GM21390 (cell line): ENCODE data around the gene SERPINE3.

Source experiments
- ATAC-seq: cut with Tn5 transposase; IDR thresholded peaks from one replicate; pipeline ENCODE4 v1.9.1; 2021; ENCODE audit not compliant: unreplicated experiment

Gene SERPINE3

GRCh38 chr13:51339354-51339753 lies at the start of gene SERPINE3:
TSS of gene SERPINE3 (plus strand) at chr13:51339691. CDS start at chr13:51341092, 1,401 bp downstream.
- no peak for ATAC-seq

- ATAC-seq, result no peak
Measured at GRCh38 chr13:51291341-51291740, 48.1 kb upstream of the SERPINE3 start.

GRCh38 chr13:51292000-51292565 lies 47.4 kb upstream of the SERPINE3 start:
- ATAC-seq, result no peak

- ATAC-seq, result no peak
Measured at GRCh38 chr13:51297556-51297955, 41.9 kb upstream of the SERPINE3 start.

GRCh38 chr13:51298812-51299211 lies 40.7 kb upstream of the SERPINE3 start:
- no peak for ATAC-seq

DNA sequence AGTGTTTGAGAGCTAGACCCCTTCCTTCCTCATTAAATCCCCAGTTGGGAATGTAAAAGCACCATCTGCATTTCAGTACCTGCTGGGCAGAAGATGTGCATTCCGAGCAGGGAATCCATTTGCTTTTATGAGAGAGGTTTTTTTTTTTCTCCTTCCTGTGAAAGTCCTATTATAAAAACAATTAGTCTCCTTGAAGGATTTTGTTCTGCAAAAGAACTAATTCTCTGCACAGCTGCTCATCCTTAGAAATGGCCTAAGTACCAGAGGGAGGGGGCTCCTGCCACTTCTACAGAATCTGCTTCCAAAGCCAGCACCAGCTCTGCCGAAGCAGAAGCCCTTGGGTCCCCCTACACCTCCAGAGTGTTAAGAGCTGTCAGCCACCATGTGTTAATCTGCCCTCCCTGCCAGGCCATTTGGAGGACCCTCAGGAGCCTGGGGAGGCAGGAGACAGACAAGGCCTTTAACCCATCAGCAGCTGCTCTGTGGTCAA lies 36.4 kb upstream of the SERPINE3 start:
- no peak for ATAC-seq

DNA sequence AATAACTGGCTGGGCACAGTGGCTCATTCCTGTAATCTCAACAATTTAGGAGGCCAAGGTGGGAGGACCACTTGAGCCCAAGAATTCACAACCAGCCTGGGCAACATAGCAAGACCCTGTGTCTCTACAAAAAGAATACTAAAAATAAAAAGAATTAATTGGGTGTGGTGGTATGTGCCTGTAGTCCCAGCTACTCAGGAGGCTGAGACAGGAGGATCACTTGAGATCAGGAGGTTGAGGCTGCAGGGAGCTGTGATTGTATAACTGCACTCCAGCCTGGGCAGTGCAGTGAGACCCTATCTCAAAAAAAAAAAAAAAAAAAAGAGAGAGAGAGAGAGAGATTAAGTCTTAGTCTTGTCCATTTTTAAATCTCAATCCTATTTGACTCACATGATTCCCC lies 35.6 kb upstream of the SERPINE3 start:
- no peak for ATAC-seq

DNA sequence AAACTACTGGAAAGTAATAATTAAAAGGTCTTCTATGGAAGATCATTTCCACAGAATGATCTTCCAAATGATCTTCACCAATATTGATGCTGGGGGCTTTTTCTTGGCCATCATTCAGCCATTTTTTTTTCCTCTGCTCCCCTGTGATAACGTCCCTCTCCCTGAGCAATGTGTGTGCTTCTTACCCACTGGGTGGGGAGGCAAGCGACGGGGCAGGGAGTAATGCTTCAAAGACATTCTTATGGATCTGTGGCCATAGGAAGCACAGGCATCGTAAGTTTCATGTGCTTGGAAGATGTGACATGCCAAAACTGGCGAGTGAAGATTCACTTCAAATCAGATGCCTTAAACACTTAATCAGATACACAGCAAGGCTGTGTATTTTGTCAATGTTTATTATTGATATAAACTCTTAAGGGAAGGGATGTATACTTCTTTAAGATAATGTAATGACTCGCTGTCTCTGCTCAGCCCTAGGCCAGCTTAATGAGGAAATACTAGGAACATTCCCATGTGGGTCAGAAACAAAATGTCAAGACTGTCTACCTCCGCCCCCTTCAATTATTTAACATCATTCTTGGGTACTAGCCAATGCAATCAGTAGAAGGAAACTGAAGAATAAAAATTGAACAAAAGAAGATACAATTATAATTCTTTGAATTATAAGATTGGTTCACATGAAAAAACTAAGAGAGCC lies 34.1 kb upstream of the SERPINE3 start:
- ATAC-seq, result no peak

DNA sequence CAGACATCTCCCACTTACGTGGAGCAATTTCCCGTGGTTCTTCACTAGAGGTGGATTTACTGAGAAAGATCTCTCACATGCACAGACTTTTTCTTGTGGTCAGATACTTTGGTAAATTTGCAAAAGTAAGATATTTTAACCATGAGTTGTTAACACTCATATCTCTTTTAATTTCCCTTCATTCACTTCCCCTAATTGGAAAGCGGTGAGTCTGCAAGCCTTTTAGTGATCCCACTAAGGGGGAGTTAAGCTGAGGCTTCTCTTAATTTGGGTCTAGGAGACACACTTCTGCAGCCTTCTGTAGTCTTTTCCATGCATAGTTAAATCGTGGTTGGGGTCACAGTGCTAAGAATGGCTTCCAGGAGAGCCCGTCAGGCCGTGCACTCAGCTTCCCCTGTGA lies 30.7 kb upstream of the SERPINE3 start:
- no peak for ATAC-seq

- no peak for ATAC-seq
Measured at GRCh38 chr13:51311231-51311630, 28.3 kb upstream of the SERPINE3 start.

DNA sequence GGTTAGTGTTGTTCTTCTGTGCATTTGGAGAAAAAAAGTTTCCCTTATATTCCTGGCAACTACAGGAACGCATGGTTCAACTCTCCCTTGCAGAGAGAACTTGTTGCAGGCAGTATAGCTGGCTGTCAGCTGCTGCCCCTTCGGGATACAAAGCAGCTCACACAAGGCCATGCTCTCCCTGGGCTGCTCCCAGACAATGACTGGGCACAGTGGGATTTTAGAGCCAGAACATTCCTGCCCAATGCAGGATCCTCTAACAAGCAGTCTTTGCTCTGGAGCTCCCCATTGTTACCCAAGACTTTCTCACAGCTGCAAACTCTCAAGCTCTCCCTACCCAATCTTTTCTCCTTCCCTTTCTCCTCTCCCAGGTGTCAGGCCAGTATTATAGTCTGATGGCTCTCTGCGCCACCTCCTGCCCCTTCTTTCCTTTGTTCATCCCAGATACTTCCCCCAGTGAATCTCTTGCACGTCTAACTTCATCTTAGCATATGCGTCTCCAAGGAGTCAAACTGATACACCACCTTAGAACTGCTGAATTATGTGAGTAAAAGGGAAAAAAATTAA lies 27.5 kb upstream of the SERPINE3 start:
- ATAC-seq, result no peak

DNA sequence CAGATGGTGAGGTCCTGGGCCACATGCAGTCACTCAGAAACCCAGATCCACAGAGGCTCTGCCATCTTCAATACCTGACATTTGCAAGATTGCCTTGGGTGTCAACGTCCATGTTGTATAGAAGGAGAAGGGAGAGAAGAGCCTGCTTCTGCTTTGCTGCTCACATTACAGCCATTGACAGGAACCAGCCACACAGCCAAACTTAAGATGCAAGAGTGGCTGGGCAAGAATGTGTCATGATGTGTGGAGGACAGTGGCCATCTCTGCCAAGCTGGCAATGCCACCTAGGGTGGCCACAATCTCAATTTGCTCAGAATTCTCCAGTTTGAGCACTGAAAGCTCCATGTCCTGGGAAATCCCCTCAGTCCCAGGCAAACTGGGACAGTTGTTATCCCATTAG lies 25.9 kb upstream of the SERPINE3 start:
- ATAC-seq, result no peak

- ATAC-seq, result no peak
Measured at GRCh38 chr13:51317262-51317661, 22.2 kb upstream of the SERPINE3 start.

DNA sequence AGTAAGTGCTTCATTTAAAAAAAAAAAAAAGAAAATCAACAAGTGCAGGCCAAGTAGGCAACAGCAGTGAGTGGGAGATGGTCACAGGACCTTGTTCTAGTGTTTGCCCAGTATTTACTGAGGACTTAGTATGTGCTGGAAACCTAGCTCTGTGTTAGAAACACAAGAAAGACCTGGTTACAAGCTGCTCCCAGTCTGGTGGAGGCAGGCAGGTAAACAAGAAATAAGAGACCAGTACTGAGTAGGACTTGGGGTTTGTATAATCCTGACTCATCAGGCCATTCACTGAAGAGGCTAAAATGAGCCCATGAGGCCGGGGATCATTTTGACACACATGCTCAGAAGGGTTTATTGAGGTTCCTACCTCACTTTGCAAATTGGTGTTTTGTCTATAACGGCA lies 21.5 kb upstream of the SERPINE3 start:
- no peak for ATAC-seq

DNA sequence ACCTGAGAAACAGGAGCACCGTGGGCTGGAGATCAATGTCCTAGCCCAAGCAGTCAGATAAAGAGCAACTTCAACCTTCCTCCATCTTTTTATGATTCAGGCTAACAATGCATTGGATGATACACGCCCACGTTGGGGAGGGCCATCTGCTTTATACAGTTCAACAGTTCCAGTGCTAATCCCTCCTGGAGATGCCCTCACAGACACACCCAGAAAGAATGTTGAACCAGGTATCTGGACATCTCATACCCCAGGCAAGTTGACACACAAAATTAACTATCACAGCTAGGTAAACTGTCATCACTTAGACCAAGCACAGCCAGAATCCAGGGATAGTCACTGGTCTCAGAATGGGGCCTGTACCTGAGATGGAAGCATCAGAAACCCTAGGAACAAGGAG lies 20.6 kb upstream of the SERPINE3 start:
- ATAC-seq, result no peak

- no peak for ATAC-seq
Measured at GRCh38 chr13:51321836-51322235, 17.7 kb upstream of the SERPINE3 start.

- ATAC-seq, result no peak
Measured at GRCh38 chr13:51322826-51323225, 16.7 kb upstream of the SERPINE3 start.

GRCh38 chr13:51323824-51324511 lies 15.5 kb upstream of the SERPINE3 start:
- ATAC-seq, result no peak

DNA sequence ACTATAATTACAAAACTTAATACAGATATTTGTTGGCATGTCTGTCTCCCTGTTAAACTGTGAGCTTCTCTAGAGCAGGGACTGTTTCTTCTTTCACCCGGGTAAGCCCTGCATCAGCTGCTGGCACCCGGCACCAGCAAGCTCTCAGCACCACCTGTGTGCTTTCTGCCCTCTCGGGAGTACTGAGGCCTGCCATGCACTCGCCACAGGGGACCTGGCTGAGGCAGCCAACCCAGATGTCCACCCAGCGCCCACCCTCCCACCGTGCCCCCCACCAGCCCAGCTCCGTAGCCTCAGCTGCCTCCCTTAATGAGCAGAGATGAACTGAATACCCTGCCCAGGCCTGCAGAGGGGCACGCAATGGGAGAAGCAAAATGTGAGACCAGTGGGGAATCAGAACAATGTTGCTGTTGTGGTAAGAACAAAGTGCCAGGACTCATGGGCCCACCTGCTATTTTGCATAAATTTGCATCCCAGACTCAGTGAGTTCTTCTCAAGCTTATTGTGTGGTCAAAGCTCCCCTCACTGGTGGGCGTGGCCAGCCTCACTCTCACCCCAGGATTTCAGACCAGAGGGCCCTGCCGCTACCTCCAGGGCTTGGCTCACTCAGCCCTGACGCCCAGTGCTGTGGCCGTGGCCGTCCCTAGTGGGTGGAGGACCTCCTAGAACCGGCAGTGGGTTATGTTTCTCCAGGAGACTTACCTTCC lies 14.6 kb upstream of the SERPINE3 start:
- ATAC-seq, result no peak

- no peak for ATAC-seq
Measured at GRCh38 chr13:51325837-51326236, 13.7 kb upstream of the SERPINE3 start.

- no peak for ATAC-seq
Measured at GRCh38 chr13:51326777-51327176, 12.7 kb upstream of the SERPINE3 start.
